NCI-H1417 (cell line): ENCODE measurements around the gene ETS2.
"Not testable (repeated sequence)": the region's sequence is repeated elsewhere in the genome, so short reads cannot be mapped to it uniquely, and the experiment has no call there.

ENCODE experiments used
- DNase-seq, 3 experiments: peaks; one replicate each; lab custom pipeline; 2025; lab: John Stamatoyannopoulos, UW

The ETS2 gene

DNA sequence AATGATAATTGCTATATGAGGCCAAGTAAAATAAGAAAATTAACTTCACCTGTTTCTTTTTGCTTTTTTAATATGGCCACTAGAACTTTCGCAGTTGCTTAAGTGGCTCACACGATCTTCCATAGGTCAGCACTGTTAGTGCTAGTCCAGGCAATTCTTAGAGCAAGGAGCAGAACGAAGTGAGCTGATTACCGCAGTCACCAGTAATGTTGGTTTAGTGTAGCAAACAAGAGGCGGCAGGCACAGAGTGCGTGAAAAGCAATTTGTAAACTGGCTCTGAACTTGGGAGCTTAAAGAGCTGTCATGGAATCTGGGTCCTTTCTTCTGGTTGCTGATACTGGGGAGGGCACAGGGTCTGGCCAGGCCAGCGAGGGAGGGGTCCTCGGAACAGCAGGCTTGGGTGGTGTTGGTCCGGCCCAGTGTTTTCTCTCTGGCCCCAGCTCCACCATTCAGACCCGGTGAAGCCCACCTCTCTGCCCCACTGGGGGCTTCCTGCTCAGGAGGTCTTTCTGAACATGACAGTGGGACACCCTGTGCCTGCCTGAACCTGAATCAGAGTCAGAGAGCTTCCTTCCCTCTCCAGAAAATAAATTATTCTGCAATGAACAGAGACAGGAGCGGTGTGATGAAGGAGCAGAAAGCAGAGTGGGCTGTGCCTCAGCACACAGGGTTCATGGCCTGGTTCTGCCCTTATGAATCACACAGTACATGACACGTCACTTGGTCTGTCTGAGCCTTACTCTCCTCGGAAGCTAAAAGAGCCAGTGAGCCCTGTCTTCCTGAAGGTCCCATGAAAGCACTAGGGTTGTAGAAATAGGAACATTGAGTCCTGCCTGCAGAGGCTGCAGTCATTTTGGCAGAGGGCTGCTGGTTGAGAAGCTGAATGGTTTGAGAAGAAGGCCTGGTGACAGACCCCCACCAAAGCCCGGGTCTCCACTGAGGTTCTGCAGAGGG lies 11.9 kb downstream of the ETS2 start:
- no peak for DNase-seq

DNA sequence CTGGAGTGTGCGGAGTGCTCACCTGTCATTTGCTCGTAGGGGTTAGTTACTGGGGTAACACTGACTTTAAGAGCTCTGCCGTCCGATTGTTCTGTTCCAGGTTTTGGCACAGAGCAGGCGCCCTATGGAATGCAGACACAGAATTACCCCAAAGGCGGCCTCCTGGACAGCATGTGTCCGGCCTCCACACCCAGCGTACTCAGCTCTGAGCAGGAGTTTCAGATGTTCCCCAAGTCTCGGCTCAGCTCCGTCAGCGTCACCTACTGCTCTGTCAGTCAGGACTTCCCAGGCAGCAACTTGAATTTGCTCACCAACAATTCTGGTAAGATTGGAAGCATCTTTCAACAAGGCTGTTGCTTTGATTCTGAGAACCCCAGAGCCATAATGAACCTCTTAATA lies 12.6 kb downstream of the ETS2 start:
- no peak for DNase-seq

GRCh38 chr21:38819051-38819718 lies 13.5 kb downstream of the ETS2 start:
- no peak for DNase-seq

DNA sequence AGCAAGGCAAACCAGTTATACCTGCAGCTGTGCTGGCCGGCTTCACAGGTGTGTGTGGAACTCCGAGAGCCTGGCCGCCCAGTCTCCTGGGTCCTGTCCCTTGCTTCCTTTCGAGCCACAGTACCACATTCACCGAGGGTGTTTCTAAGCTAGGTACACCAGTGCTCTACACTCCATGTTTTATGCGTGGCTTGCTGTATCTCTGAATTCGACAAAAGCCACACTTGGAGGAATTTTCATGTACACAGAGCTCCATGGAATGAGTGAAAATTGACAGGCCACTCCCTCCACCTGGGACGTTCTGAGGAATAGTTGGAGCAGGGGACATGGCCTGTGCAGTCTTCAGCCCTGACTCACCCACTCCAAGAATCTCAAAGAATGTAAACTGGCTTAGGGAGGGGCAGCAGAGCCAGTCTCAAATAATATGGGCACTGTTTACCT lies 14.0 kb downstream of the ETS2 start:
- DNase-seq = no peak

DNA sequence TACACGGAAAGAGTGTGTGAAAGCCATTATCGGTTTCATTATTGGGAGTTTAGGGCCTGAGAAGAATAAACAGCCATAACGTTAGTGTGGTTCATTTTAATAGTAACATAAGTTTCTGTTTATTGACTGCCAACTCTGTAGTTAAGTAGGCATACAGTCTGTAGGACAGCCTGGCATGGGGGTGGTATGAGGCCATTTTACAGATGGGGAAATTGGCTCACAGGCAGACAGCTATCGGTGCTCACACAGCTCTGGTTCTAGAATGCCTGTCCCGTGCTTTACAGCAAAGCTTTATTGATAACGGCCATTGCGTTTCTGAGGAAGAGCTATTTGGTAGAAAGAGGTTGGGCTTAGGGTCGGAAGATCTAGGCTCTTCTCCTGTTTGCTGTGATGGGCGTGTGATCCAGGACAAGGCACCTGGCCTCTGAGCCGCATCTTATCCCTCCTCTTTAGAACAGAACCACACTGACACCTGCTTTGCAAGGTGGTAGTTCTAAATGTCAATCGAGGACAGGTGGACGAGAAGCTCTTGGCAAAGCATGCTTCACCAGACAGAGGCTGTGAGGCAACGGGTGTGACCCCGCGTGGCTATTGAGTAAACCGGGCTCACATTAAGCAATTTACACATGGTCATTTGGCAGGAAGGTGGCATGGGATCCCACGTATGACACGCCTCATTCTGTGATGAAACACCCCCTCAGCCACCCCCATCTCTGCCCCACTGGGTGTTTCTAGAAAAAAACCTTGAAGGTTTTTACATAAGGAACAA lies 14.9 kb downstream of the ETS2 start:
- DNase-seq = no peak

DNA sequence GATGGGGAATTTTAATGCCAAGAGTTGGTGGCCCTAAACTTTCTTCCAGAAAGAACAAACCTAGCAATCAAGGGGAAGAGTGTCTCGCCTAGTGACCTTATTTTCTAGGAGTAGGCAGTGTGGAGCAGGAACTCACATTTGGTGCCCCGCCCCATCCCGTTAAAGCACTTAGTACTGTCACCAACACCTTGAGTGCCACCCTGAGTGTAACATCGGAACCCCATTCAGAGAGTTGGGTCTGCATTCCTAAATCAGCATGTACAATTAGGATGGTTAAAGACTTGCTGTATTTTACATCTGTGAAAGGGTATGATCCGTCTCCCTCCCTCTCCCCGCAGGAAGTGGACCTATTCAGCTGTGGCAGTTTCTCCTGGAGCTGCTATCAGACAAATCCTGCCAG lies 15.5 kb downstream of the ETS2 start:
- no peak for DNase-seq

GRCh38 chr21:38821959-38822682 lies 16.4 kb downstream of the ETS2 start:
- no peak for DNase-seq

DNA sequence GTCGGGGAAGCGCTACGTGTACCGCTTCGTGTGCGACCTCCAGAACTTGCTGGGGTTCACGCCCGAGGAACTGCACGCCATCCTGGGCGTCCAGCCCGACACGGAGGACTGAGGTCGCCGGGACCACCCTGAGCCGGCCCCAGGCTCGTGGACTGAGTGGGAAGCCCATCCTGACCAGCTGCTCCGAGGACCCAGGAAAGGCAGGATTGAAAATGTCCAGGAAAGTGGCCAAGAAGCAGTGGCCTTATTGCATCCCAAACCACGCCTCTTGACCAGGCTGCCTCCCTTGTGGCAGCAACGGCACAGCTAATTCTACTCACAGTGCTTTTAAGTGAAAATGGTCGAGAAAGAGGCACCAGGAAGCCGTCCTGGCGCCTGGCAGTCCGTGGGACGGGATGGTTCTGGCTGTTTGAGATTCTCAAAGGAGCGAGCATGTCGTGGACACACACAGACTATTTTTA lies 17.1 kb downstream of the ETS2 start:
- DNase-seq = no peak

- no peak for DNase-seq
Measured at GRCh38 chr21:38823737-38824123, 18.0 kb downstream of the ETS2 start.

- DNase-seq = no peak
Measured at GRCh38 chr21:38824124-38824822, 18.5 kb downstream of the ETS2 start.

GRCh38 chr21:38825269-38825668 lies 19.5 kb downstream of the ETS2 start:
- DNase-seq = peak in 1 of 3 experiments; percentile 8

GRCh38 chr21:38825921-38826320 lies 20.2 kb downstream of the ETS2 start:
- no peak for DNase-seq

GRCh38 chr21:38828111-38828510 lies 22.4 kb downstream of the ETS2 start:
- not testable (repeated sequence) for DNase-seq

DNA sequence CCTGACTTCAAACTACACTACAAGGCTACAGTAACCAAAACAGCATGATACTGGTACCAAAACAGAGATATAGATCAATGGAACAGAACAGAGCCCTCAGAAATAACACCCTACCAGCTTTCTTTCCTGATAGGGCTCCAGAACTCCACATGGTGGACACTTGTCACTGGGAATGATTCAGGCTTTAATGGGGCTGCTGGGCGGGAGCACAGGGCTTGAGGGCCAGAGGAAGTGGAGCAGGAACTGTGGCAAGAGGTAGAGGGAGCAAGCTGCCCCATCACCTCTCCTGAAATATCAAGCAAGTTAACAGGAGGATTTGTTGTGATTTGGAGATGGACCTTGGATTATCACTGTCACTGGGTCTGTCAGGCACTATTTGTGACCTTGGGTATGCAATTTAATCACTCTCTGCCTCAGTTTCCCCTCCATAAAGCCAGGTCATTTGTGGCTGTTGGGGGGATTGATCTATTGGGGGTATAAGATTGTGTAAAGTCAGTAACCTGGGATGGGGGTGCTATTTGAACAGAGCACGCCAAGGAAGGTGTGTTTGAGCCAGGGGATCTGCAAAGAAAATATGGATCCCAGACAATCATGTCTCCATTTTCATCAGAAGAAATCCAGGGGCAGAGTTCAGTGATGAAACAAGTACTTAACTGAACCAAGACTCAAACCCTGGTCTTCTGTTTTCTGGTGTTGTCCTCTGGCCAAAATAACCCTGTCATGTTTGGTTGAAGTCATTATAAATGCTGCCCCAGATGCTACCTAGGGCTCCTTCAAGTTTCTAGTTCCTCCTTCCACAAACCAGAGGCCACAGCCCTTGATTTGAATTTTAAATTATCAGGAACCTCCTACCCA lies 25.2 kb downstream of the ETS2 start:
- no peak for DNase-seq

- no peak for DNase-seq
Measured at GRCh38 chr21:38831526-38832467, 26.1 kb downstream of the ETS2 start.

- DNase-seq = no peak
Measured at GRCh38 chr21:38832664-38833063, 26.9 kb downstream of the ETS2 start.

DNA sequence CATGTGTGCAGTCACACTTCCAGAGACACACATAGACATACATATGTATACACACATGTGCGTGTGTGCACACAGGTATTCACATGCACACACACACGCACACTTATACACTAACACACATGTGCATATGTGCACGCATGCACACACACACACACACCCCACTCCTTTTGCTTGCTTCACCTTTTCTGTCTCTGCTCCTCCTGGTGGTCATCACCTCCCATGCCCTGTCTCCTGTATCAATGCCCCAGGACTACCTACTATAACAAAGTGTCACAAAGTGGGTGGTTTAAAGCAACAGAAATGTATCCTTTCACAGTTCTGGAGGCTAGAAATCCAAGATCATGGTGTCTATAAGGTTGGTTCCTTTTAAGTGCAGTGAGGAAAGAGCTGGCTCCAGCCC lies 27.4 kb downstream of the ETS2 start:
- no peak for DNase-seq

- DNase-seq = peak in 2 of 3 experiments; percentile 51 to 65
Measured at GRCh38 chr21:38834725-38835124, 29.0 kb downstream of the ETS2 start.
